HG02763 (cell line): ENCODE data around the gene LRRN4.
"Not testable (repeated sequence)": the region's sequence is repeated elsewhere in the genome, so short reads cannot be mapped to it uniquely, and the experiment has no call there.

Experiments
- ATAC-seq: cut with Tn5 transposase; IDR thresholded peaks from one replicate; pipeline ENCODE4 v1.9.1; 2021; ENCODE audit warnings: mild to moderate bottlenecking, moderate library complexity; ENCODE audit not compliant: unreplicated experiment

The LRRN4 gene

GRCh38 chr20:6060213-6060612 lies 6.4 kb upstream of the LRRN4 start:
- ATAC-seq, result no peak

GRCh38 chr20:6058684-6059295 lies 4.9 kb upstream of the LRRN4 start:
- ATAC-seq, result no peak

GRCh38 chr20:6057691-6058090 lies 3.8 kb upstream of the LRRN4 start:
- no peak for ATAC-seq

- no peak for ATAC-seq
These were observed 3.3 kb upstream of the LRRN4 start for GRCh38 chr20:6057139-6057538.

GRCh38 chr20:6055981-6056569 lies 2.2 kb upstream of the LRRN4 start:
- ATAC-seq, result no peak

- no peak for ATAC-seq
These were observed 1.4 kb upstream of the LRRN4 start for GRCh38 chr20:6055161-6055783.

GRCh38 chr20:6054689-6055051 lies 810 bp upstream of the LRRN4 start:
- ATAC-seq, result not testable (repeated sequence)

GRCh38 chr20:6053064-6053775 lies 640 bp downstream of the LRRN4 start:
- ATAC-seq, result no peak

- ATAC-seq, result no peak
These were observed 2.4 kb downstream of the LRRN4 start for GRCh38 chr20:6051505-6051904.

GRCh38 chr20:6048391-6048790 lies 5.5 kb downstream of the LRRN4 start:
- no peak for ATAC-seq

- no peak for ATAC-seq
These were observed 7.4 kb downstream of the LRRN4 start for GRCh38 chr20:6046432-6046831.

- ATAC-seq, result no peak
These were observed 8.3 kb downstream of the LRRN4 start for GRCh38 chr20:6045566-6045965.

GRCh38 chr20:6044115-6044514 lies 9.7 kb downstream of the LRRN4 start:
- no peak for ATAC-seq

GRCh38 chr20:6041808-6042265 lies 12.0 kb downstream of the LRRN4 start:
- no peak for ATAC-seq

- ATAC-seq, result no peak
These were observed 12.7 kb downstream of the LRRN4 start for GRCh38 chr20:6040958-6041807.

GRCh38 chr20:6040540-6040939 lies 13.3 kb downstream of the LRRN4 start:
- no peak for ATAC-seq

- ATAC-seq, result no peak
These were observed 14.1 kb downstream of the LRRN4 start for GRCh38 chr20:6039766-6040165.

- no peak for ATAC-seq
These were observed 15.6 kb downstream of the LRRN4 start for GRCh38 chr20:6038256-6038655.

- no peak for ATAC-seq
These were observed 16.8 kb downstream of the LRRN4 start for GRCh38 chr20:6037082-6037481.

- ATAC-seq, result no peak
These were observed 17.6 kb downstream of the LRRN4 start for GRCh38 chr20:6036213-6036612.
